Fibroblast of skin of left quadriceps (primary cell): ENCODE measurements around the gene DCAF15.
"Not testable (repeated sequence)": the region's sequence is repeated elsewhere in the genome, so short reads cannot be mapped to it uniquely, and the experiment has no call there.

Source experiments
- DNase-seq, 2 experiments: peaks; one replicate each; pipeline ENCODE4 v3.0.0-alpha.2; 2013; ENCODE audit warnings: low read depth in 2 of 2

DCAF15 gene, protein sequence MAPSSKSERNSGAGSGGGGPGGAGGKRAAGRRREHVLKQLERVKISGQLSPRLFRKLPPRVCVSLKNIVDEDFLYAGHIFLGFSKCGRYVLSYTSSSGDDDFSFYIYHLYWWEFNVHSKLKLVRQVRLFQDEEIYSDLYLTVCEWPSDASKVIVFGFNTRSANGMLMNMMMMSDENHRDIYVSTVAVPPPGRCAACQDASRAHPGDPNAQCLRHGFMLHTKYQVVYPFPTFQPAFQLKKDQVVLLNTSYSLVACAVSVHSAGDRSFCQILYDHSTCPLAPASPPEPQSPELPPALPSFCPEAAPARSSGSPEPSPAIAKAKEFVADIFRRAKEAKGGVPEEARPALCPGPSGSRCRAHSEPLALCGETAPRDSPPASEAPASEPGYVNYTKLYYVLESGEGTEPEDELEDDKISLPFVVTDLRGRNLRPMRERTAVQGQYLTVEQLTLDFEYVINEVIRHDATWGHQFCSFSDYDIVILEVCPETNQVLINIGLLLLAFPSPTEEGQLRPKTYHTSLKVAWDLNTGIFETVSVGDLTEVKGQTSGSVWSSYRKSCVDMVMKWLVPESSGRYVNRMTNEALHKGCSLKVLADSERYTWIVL

DNA sequence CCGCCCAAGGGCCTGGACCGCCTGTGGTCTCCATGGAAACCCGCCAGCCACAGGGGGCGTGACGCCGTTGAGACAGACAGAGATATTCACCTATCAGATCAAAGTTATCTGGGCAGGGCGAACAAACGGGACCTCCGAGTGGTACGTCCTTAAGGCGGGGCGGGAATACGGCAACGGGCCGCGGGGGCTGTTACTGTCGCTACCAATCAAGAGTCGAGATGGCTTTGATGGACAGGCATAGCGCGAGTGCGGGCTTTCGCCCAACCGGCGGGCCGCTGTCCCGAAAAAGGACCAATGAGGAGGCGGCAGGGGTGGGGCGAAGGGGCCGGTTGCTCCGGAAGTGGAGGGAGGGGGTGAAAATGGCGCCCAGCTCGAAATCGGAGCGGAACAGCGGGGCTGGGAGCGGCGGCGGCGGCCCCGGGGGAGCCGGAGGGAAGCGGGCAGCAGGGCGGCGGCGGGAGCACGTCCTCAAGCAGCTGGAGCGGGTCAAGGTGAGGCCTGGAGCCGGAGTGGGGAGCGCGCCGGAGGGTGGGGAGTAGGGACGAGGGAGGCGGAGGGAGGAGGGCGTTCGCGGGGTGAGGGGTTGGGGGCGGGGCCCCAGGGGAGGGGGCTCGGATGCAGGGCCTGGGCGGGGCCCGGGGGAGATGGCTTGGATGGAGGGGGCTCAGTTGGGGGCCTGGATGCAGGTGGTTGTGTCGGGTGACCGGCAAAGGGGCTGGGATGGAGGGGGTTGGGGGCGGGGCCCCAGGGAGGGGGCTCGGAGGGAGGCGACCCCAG is at the start of gene DCAF15:
TSS of gene DCAF15 (plus strand) at position 356 of the 777 bp plus-strand sequence. CDS start at position 360, 4 bp downstream.
- DNase-seq, result peak; percentile 99

DNA sequence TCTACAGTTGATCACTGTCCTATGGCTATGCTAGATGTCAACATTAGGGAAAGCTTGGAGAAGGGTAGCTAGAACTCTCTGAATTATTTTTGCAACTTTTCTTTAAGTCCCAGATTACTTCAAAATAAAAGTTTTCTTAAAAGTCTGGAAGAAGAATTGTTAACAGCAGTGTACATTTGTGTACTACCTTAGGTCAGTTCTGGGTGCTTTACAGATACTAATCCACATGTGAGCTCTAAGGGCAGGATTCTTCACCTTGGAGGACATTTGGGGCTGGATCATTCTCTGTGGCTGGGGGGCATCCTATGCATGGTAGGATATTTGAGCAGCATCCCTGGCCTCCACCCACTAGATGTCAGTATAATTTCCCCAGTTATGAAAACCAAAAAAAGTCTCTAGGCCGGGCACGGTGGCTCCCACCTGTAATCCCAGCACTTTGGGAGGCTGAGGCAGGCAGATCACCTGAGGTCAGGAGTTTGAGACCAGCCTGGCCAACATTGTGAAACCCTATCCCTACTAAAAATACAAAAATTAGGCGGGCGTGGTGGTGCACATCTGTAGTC is 49.2 kb upstream of the DCAF15 start:
- no peak for DNase-seq

GRCh38 chr19:13905634-13906520 is 46.4 kb upstream of the DCAF15 start, which contains the start of the genes BRME1 and CC2D1A:
Gene BRME1 (minus strand): TSS chr19:13906117. CDS start chr19:13904892, 1,225 bp downstream.
Gene CC2D1A (plus strand): TSS chr19:13906201. CDS start chr19:13906442, 241 bp downstream.
- DNase-seq, result peak; percentile 49 to 53

- no peak for DNase-seq
Measured at GRCh38 chr19:13906521-13906904, 45.8 kb upstream of the DCAF15 start.

DNA sequence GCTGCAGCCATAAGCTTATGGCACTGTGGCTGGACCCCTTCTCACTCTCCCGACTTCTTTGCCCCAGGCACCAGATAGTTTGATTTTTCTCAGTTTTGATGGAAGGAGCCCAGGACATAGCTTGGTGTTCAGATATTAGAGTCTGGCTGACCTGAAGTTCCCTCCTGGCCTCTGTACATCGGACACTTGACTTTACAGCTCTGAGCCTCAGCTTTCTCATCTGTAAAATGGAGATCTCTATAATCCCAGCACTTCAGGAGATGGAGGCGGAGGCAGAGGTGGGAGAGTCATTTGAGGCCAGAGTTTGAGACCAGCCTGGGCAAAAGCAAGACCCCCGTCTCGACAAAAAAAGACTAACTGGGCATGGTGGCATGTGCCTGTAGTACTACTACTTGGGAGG is 45.4 kb upstream of the DCAF15 start:
- DNase-seq, result no peak

DNA sequence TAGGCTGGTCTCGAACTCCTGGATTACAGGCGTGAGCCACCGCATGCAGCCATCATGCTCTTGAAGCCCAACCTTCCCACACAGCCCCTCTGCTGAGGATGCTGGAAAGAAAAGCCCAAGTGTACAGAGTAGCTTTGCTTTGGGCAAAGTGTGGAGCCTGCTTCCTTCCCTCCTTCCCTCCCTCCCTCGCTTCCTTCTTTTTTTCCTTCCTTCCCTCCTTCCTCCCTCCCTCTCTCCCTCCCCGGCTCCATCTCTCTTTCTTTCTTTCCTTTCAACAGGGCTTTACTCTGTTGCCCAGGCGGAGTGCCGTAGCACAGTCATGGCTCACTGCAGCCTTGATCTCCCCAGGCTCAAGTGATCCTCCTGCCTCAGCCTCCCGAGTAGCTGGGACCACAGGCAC is 43.6 kb upstream of the DCAF15 start:
- DNase-seq, result no peak

- no peak for DNase-seq
Measured at GRCh38 chr19:13909430-13909829, 42.9 kb upstream of the DCAF15 start.

- DNase-seq, result no peak
Measured at GRCh38 chr19:13913352-13913751, 39.0 kb upstream of the DCAF15 start.

- DNase-seq, result no peak
Measured at GRCh38 chr19:13914777-13915176, 37.5 kb upstream of the DCAF15 start.

GRCh38 chr19:13917888-13918406 is 34.4 kb upstream of the DCAF15 start:
- no peak for DNase-seq

- no peak for DNase-seq
Measured at GRCh38 chr19:13918726-13919411, 33.4 kb upstream of the DCAF15 start.

DNA sequence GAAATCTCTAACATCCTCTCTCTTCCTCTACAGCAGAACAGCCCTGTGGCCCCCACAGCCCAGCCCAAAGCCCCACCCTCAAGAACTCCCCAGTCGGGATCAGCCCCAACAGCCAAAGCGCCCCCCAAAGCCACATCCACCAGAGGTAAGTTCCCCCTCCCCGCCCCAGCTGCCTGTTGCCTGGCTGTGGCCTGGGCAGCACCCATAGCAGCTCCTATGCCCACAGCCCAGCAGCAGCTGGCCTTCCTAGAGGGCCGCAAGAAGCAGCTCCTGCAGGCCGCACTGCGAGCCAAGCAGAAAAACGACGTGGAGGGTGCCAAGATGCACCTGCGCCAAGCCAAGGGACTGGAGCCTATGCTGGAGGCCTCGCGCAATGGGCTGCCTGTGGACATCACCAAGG is 31.8 kb upstream of the DCAF15 start:
- DNase-seq, result no peak

DNA sequence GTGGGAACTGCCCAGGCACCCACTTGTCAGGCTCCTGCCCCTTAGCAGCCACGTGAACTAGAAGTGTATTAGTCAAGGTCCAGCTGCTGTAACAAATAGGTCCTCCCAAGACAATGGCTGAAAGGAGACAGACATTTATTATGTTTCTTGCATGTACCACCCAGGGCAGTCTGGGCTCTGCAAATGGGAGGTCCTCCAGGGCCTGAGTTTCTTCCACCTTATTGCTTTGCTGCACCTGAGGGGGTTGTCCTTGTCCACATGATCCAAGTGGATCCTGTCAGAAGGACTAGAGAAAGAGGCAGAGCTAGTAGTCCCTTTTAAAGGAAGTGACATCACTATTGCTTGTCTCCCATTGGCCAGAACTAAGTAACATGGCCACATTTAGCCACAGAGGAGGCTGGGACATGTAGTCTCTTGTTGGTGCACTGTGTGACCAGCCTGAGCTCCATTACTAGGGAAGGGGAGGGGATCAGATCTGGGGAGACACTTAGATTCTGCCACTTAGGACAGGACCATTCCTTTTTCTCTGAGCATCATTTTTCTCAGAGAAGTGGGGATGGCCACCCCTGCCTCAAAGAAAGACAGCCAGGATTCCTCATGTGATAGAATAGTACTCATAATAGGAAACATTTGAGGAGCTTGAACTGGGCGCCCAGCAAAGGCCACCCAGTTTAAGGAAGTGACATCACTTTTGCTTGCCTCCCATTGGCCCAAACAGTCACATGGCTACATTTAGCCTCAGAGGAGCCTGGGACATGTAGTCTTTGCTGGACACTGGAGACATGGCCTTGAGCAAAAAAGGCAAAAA is 31.2 kb upstream of the DCAF15 start:
- peak in 1 of 2 experiments; percentile 10 for DNase-seq

DNA sequence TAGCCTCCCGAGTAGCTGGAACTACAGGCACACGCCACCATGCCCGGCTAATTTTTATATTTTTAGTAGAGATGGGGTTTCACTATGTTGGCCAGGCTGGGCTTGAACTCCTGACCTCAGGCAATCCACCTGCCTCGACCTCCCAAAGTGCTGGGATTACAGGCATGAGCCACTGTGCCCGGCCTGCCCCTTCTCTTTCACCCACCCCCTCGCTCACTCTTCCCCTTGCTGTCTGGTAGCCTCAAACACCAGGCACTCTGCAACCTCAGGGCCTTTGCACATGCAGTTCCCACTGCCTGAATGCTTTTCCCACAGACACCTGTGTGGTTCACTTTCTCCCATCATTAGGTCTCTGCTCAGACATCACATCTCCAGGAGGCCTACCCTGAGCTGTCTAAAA is 30.2 kb upstream of the DCAF15 start:
- not testable (repeated sequence) for DNase-seq

- no peak for DNase-seq
Measured at GRCh38 chr19:13923194-13923987, 28.9 kb upstream of the DCAF15 start.

DNA sequence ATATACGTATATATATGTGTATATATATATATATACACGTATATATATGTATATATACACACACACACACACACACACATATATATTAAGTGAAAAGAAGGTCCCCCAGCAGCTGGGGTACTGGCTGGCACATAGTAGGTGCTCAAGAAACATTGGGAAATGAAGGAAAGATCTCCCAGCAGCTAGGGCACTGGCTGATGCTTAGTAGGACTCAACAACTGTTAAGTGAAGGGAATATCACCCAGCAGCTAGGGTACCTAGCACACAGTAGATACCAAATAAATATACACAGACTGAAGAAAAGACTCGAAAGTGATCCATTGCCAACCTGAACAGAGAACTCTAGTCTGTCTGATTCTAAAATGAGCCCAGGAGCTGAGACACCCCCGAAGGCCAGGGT is 26.3 kb upstream of the DCAF15 start:
- no peak for DNase-seq

DNA sequence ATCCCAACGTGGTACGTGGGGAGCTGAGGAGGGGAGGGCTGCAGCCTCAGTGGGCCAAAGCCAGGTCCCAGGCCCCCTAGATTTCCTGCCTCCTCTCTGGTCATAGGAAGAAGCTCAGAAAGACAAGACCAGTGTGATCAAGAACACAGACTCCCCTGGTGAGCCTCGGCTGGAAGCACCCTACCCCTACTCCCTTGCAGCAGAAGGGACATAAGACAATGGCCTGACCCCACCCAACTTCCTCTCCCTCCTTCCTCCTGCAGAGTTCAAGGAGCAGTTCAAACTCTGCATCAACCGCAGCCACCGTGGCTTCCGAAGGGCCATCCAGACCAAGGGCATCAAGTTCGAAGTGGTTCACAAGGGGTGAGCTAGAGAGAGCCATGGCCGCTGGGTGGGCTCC is 25.6 kb upstream of the DCAF15 start:
- DNase-seq, result no peak

DNA sequence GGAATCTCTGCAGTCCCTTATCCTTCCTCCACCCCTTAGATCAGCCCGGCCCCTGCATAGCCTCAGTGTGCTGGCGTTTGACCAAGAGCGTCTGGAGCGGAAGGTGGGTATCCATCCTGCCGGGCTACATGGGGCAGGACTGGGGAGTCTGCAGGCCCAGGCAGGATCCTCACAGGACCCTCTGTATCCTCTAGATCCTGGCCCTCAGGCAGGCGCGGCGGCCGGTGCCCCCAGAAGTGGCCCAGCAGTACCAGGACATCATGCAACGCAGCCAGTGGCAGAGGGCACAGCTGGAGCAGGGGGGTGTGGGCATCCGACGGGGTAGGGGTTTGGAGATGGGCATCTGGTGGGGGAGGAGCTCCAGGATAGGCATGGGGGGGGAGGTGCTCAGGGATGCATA is 23.0 kb upstream of the DCAF15 start:
- no peak for DNase-seq

DNA sequence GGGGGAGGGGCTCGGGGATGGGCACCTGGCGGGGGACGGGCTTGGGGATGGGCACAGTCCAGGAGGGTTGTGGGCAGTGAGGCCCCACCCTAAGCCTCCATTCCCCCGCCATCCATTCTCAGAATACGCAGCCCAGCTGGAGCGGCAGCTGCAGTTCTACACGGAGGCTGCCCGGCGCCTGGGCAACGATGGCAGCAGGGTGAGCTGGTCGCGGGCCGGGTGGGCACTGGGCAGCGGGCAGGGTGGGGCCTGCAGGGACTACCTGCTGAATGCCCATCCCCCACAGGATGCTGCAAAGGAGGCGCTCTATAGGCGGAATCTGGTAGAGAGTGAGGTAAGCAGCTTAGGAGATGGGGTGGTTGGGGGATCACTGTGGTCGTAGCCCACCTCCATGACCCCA is 22.4 kb upstream of the DCAF15 start:
- DNase-seq, result no peak
